Endothelial cell of umbilical vein (primary cell): ENCODE data around the gene UBE2L3. TPM values are rescaled to one million over a fixed set of nuclear protein-coding genes. Genes with fewer than 3 reads are reported as not detected.

Source experiments
- BruUV-seq: library from RNA; stranded (reverse); fragments of 400-500 nt; replicated peaks from 2 replicates; lab custom pipeline; 2021; lab: Mats Ljungman, UMichigan
- CTCF ChIA-PET: fragments of 300-600, 350-600 bp; sonication (Branson Sonifier 250); formaldehyde crosslinking; loops from one replicate; lab custom pipeline; 2021; ENCODE audit warnings: antibody characterized with exemption, inconsistent platforms; lab: Charles Lee
- POLR2A ChIA-PET: fragments of 300-600, 350-600 bp; sonication (Branson Sonifier 250); formaldehyde crosslinking; loops from one replicate; lab custom pipeline; 2021; ENCODE audit warnings: antibody characterized with exemption, inconsistent platforms; lab: Charles Lee
- DNase-seq: peaks from one replicate; pipeline ENCODE4 v3.0.0-alpha.2; 2011; ENCODE audit warnings: low read depth, low spot score
- FAIRE-seq: peaks from 2 replicates; lab custom pipeline; 2011; peaks lifted over from hg19 to GRCh38; lab: Jason Lieb, UNC
- H2AFZ ChIP-seq: 2 replicates; pipeline ENCODE4 v1.6.0; 2012; ENCODE audit warnings: low read depth, low read length, control low read depth, inconsistent platforms
- H3K27ac ChIP-seq: 2 replicates; pipeline ENCODE4 v1.5.1; 2011; ENCODE audit warnings: low read depth, mild to moderate bottlenecking, control low read depth, low read length, moderate library complexity; ENCODE audit not compliant: insufficient read depth
- H3K27me3 ChIP-seq, 2 experiments: 2 replicates each; pipeline versions ENCODE4 v1.6.0 to v1.6.1; 2011; ENCODE audit warnings: low read length in 2 of 2, mixed read lengths in 1 of 2; ENCODE audit not compliant: control insufficient read depth in 2 of 2, insufficient read depth in 2 of 2
- H3K36me3 ChIP-seq, 2 experiments: 2 replicates in 1 of 2; 3 replicates in 1 of 2; pipeline ENCODE4 v1.5.1; 2011; ENCODE audit warnings: low read length in 2 of 2, mild to moderate bottlenecking in 1 of 2, moderate library complexity in 1 of 2; ENCODE audit not compliant: control insufficient read depth in 2 of 2, insufficient read depth in 2 of 2; ENCODE audit errors: extremely low read depth in 1 of 2
- H3K4me1 ChIP-seq: 3 replicates; pipeline ENCODE4 v1.5.1; 2011; ENCODE audit warnings: mild to moderate bottlenecking, low read length; ENCODE audit not compliant: control insufficient read depth, insufficient read depth; ENCODE audit errors: extremely low read depth
- H3K4me2 ChIP-seq: 2 replicates; pipeline ENCODE4 v1.6.1; 2011; ENCODE audit warnings: low read length, control low read depth, mixed read lengths; ENCODE audit not compliant: insufficient read depth
- H3K4me3 ChIP-seq, 3 experiments: fragments of 200-600 bp in 1 of 3; sonication (generic), shearing (Covaris generic) in 1 of 3; replicated peaks in 1 of 3; 2 replicates each; pipeline ENCODE4 v1.5.1; 2011 to 2016; ENCODE audit warnings: control low read depth in 3 of 3, low read length in 3 of 3, mild to moderate bottlenecking in 2 of 3, inconsistent platforms in 1 of 3, low read depth in 1 of 3, moderate library complexity in 1 of 3; ENCODE audit not compliant: insufficient read depth in 1 of 3
- H3K79me2 ChIP-seq: 2 replicates; pipeline ENCODE4 v1.6.0; 2012; ENCODE audit warnings: low read length, inconsistent platforms; ENCODE audit not compliant: control insufficient read depth, insufficient read depth
- H3K9ac ChIP-seq: replicated peaks from 2 replicates; pipeline ENCODE3; 2011; ENCODE audit warnings: low read length, control low read depth; ENCODE audit not compliant: insufficient read depth; ENCODE audit errors: extremely low read depth
- H3K9me1 ChIP-seq: replicated peaks from 3 replicates; pipeline ENCODE4 v1.6.0; 2011; ENCODE audit warnings: mild to moderate bottlenecking, low read length; ENCODE audit not compliant: control insufficient read depth, insufficient read depth; ENCODE audit errors: extremely low read depth
- H3K9me3 ChIP-seq: replicated peaks from 2 replicates; pipeline ENCODE4 v1.5.1; 2012; ENCODE audit warnings: low read length, inconsistent platforms; ENCODE audit not compliant: control insufficient read depth, insufficient read depth
- H4K20me1 ChIP-seq: replicated peaks from 2 replicates; pipeline ENCODE3; 2011; ENCODE audit warnings: mild to moderate bottlenecking, low read length; ENCODE audit not compliant: control insufficient read depth, insufficient read depth; ENCODE audit errors: extremely low read depth
- CTCF ChIP-seq, 2 donors: IDR thresholded peaks; 1 replicate in 1 of 2; 2 replicates in 1 of 2; pipeline ENCODE4 v1.5.1; 2011; ENCODE audit warnings: low read length in 2 of 2, mild to moderate bottlenecking in 2 of 2, moderate library complexity in 2 of 2, control low read depth in 1 of 2, inconsistent platforms in 1 of 2, low read depth in 1 of 2; ENCODE audit not compliant: insufficient read depth in 1 of 2; ENCODE audit errors: extremely low read depth in 1 of 2
- FOS ChIP-seq: IDR thresholded peaks from 2 replicates; pipeline ENCODE4 v1.6.1; 2011; ENCODE audit warnings: mild to moderate bottlenecking, low read length, moderate library complexity, borderline replicate concordance; ENCODE audit not compliant: insufficient read depth
- MAX ChIP-seq: IDR thresholded peaks from 2 replicates; pipeline ENCODE4 v1.6.1; 2011; ENCODE audit not compliant: insufficient read depth, insufficient read length
- POLR2AphosphoS5 ChIP-seq: IDR thresholded peaks from 2 replicates; pipeline ENCODE4 v1.6.1; 2012; ENCODE audit warnings: low read depth, mild to moderate bottlenecking, control low read depth, low read length, moderate library complexity; ENCODE audit not compliant: insufficient read depth
- dilution Hi-C: fragments of 300-500 bp; cut with MboI; formaldehyde crosslinking; loops from one replicate; pipeline ENCODE4 v1.15.0; 2019; ENCODE audit warnings: low sequenced_read_pairs; ENCODE audit not compliant: extremely low pct_ligation_motif_present
- intact Hi-C: fragments of 100-400 bp; cut with micrococcal nuclease; formaldehyde crosslinking; loops from one replicate; pipeline ENCODE4 v1.10.0; 2022
- polyA plus RNA-seq, 4 experiments: library from polyadenylated mRNA; depleted of rRNA in 3 of 4; stranded (reverse) in 3 of 4; unstranded in 1 of 4; fragments of >200 nt; gene quantifications; 2 replicates each; pipeline versions ENCODE4 v1.2.1 to v1.2.3, GENCODE V29; 2011 to 2012; ENCODE audit warnings: missing spikeins in 1 of 4
- total RNA-seq: library from RNA; stranded (reverse); gene quantifications from 2 replicates; pipeline ENCODE4 v1.2.3, GENCODE V29; 2021

Gene UBE2L3
- total and polyA plus RNA-seq, 2 donors (not counting 3 experiments of a cell fraction or from before 2014, with no cell fraction given) = 66.0 to 83.5 TPM

GRCh38 chr22:21585389-21585788 lies 17.9 kb downstream of the UBE2L3 start:
- no peak for TF ChIP-seq CTCF (IDR thresholded peaks at IDR 0.05; ENCODE audit: extremely low read depth in 1 of 2, insufficient read depth in 1 of 2, low read depth in 1 of 2, low read length in 2 of 2)
- no peak for TF ChIP-seq FOS
- no peak for TF ChIP-seq POLR2AphosphoS5
- TF ChIP-seq MAX = no peak
- no peaks in the 10 kb centered on the region for H3K4me1 ChIP-seq
- H3K27me3 ChIP-seq = no peaks in the 10 kb centered on the region
- BruUV-seq = no TSS peak
- H3K36me3 ChIP-seq = peaks cover 3 to 7% of the 10 kb centered on the region in 2 experiments
- H3K79me2 ChIP-seq = peaks cover 97% of the 10 kb centered on the region
- H3K4me2 ChIP-seq = no peak overlapping the region
- ChIA-PET CTCF (no interaction called here), POLR2A (no interaction called here)
- no peak overlapping the region for H2AFZ ChIP-seq
- peaks cover 18% of the 10 kb centered on the region for H4K20me1 ChIP-seq
- H3K9ac ChIP-seq = no peak overlapping the region
- no peak overlapping the region for H3K27ac ChIP-seq
- DNase-seq (no peak), FAIRE-seq (no peak)
- dilution Hi-C loops = no loop called here
- no peaks in the 10 kb centered on the region for H3K9me3 ChIP-seq
- no peaks in the 10 kb centered on the region for H3K9me1 ChIP-seq
- intact Hi-C loops = no loop called here
- H3K4me3 ChIP-seq = no peak overlapping the region
